Uterus (tissue), 2 donors: ENCODE data around the gene POLR2H.

Experiments
- CTCF ChIP-seq, 4 experiments: fragments of 200-600 bp in 2 of 4; fragments of 450-650 bp in 2 of 4; sonication (generic) in 2 of 4; IDR thresholded peaks; one replicate each; pipeline ENCODE4 v1.5.1; 2016 to 2019; ENCODE audit warnings: antibody characterized with exemption in 4 of 4, mild to moderate bottlenecking in 2 of 4, moderate library complexity in 1 of 4
- POLR2A ChIP-seq, 2 donors: fragments of 450-650 bp; IDR thresholded peaks; one replicate each; pipeline ENCODE4 v1.6.1; 2016; ENCODE audit warnings: antibody characterized with exemption in 2 of 2, mild to moderate bottlenecking in 1 of 2, moderate library complexity in 1 of 2

DNA sequence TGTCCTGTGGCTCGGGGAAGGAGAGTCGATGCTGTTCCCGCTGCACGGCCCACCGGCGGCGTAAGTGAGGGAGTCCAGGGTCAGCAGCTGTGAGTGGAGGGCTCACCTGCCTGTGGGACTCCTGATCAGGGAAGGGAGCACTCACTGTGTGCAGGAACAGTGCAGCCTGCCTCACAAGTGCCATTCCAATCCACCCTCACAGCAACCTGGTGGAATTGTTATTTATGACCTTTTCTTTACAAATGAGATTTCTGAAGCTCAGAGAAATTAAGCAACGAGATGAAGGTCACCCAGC, 27.4 kb downstream of the POLR2H start:
- TF ChIP-seq CTCF (IDR thresholded peaks at IDR 0.05) (no peak), POLR2A (IDR thresholded peaks at IDR 0.05) (no peak)
